ENCODE data around the gene CSNK1A1. TPM values are rescaled to one million over a fixed set of nuclear protein-coding genes. Genes with fewer than 3 reads are reported as not detected.
A peak's percentile ranks its signal among the peaks of the same experiment; 100 is the strongest.

Gene CSNK1A1
- total RNA-seq, 1 donor from 2014 or later = 224 TPM

- peaks cover 3% of the 10 kb centered on the region for H3K36me3 Mint-ChIP-seq
- TF ChIP-seq CTCF (conservative IDR thresholded peaks at IDR 0.05) = no peak
- peaks cover 33% of the 10 kb centered on the region for H3K4me1 Mint-ChIP-seq (ENCODE audit: unreplicated experiment)
- H3K9me3 Mint-ChIP-seq = no peaks in the 10 kb centered on the region
- H3K27ac Mint-ChIP-seq = peak overlapping the region; percentile 86
- H3K4me3 Mint-ChIP-seq = no peak overlapping the region
- no peak for DNase-seq (ENCODE audit: extremely low spot score, unreplicated experiment)
- no peaks in the 10 kb centered on the region for H3K27me3 Mint-ChIP-seq
Measured at GRCh38 chr5:149487672-149488071, 63.6 kb downstream of the CSNK1A1 start.

- H3K27me3 Mint-ChIP-seq = no peaks in the 10 kb centered on the region
- H3K27ac Mint-ChIP-seq = peak overlapping the region; percentile 86
- peak overlapping the region; percentile 3 for H3K4me3 Mint-ChIP-seq
- DNase-seq (ENCODE audit: extremely low spot score, unreplicated experiment) = no peak
- H3K9me3 Mint-ChIP-seq = no peaks in the 10 kb centered on the region
- no peaks in the 10 kb centered on the region for H3K36me3 Mint-ChIP-seq
- peaks cover 29% of the 10 kb centered on the region for H3K4me1 Mint-ChIP-seq (ENCODE audit: unreplicated experiment)
- no peak for TF ChIP-seq CTCF (conservative IDR thresholded peaks at IDR 0.05)
Measured at GRCh38 chr5:149486726-149487635, 64.3 kb downstream of the CSNK1A1 start.

GRCh38 chr5:149485655-149486615 is 65.3 kb downstream of the CSNK1A1 start:
- no peaks in the 10 kb centered on the region for H3K27me3 Mint-ChIP-seq
- no peak for DNase-seq (ENCODE audit: extremely low spot score, unreplicated experiment)
- H3K36me3 Mint-ChIP-seq = no peaks in the 10 kb centered on the region
- peak overlapping the region; percentile 86 for H3K27ac Mint-ChIP-seq
- TF ChIP-seq CTCF (conservative IDR thresholded peaks at IDR 0.05) = no peak
- H3K4me3 Mint-ChIP-seq = peak overlapping the region; percentile 20
- H3K4me1 Mint-ChIP-seq (ENCODE audit: unreplicated experiment) = peaks cover 25% of the 10 kb centered on the region
- H3K9me3 Mint-ChIP-seq = no peaks in the 10 kb centered on the region

GRCh38 chr5:149481485-149481884 is 69.8 kb downstream of the CSNK1A1 start:
- TF ChIP-seq CTCF (conservative IDR thresholded peaks at IDR 0.05) = no peak
- Mint-ChIP-seq H3K36me3 (no peaks in the 10 kb centered on the region), H3K27ac (no peak overlapping the region), H3K4me1 (ENCODE audit: unreplicated experiment) (peaks cover 10% of the 10 kb centered on the region), H3K9me3 (no peaks in the 10 kb centered on the region), H3K27me3 (no peaks in the 10 kb centered on the region), H3K4me3 (no peak overlapping the region)
- DNase-seq (ENCODE audit: extremely low spot score, unreplicated experiment) = no peak

GRCh38 chr5:149478761-149479160 is 72.5 kb downstream of the CSNK1A1 start:
- Mint-ChIP-seq H3K36me3 (no peaks in the 10 kb centered on the region), H3K4me3 (no peak overlapping the region), H3K4me1 (ENCODE audit: unreplicated experiment) (no peaks in the 10 kb centered on the region), H3K27ac (no peak overlapping the region), H3K27me3 (no peaks in the 10 kb centered on the region), H3K9me3 (no peaks in the 10 kb centered on the region)
- no peak for TF ChIP-seq CTCF (conservative IDR thresholded peaks at IDR 0.05)
- DNase-seq (ENCODE audit: extremely low spot score, unreplicated experiment) = no peak
